HepG2 (cell line): ENCODE data around the gene ARHGAP19. TPM values are rescaled to one million over a fixed set of nuclear protein-coding genes. Genes with fewer than 3 reads are reported as not detected.

Experiments used
- FOXP1 ChIP-seq, 2 experiments: fragments of 450-650 bp in 1 of 2; IDR thresholded peaks; 2 replicates each; pipeline ENCODE4 v1.6.1; 2017 to 2018; ENCODE audit warnings: antibody characterized with exemption in 1 of 2
- GLMP ChIP-seq: sonication (generic); formaldehyde crosslinking; IDR thresholded peaks from 2 replicates; pipeline ENCODE4 v1.9.0; 2021; ENCODE audit warnings: missing genetic modification reagents, mild to moderate bottlenecking, borderline replicate concordance
- HNRNPK ChIP-seq: fragments of 200-400 bp; formaldehyde crosslinking; IDR thresholded peaks from 2 replicates; pipeline ENCODE4 v1.6.1; 2018; ENCODE audit warnings: low read length, low read depth, moderate library complexity, mild to moderate bottlenecking; ENCODE audit not compliant: poor library complexity, severe bottlenecking
- MBNL3 ChIP-seq: fragments of 250-450 bp; sonication (Bioruptor Pico); conservative IDR thresholded peaks from 2 replicates; pipeline ENCODE4 v1.8.0; 2022; ENCODE audit warnings: mild to moderate bottlenecking, inconsistent platforms
- ONECUT2 ChIP-seq: sonication (generic); formaldehyde crosslinking; IDR thresholded peaks from 2 replicates; pipeline ENCODE4 v1.4.0; 2020; ENCODE audit warnings: missing genetic modification reagents
- RCOR2 ChIP-seq: IDR thresholded peaks from 2 replicates; pipeline ENCODE4 v1.6.1; 2016; ENCODE audit warnings: missing biosample characterization, missing genetic modification reagents
- SNAPC5 ChIP-seq: sonication (generic); formaldehyde crosslinking; IDR thresholded peaks from 2 replicates; pipeline ENCODE4 v1.8.1; 2023; ENCODE audit warnings: mild to moderate bottlenecking, missing genetic modification reagents, borderline replicate concordance
- TCF7L2 ChIP-seq: IDR thresholded peaks from 2 replicates; pipeline ENCODE4 v1.6.1; 2011; ENCODE audit warnings: mild to moderate bottlenecking, low read depth, low read length, moderate library complexity
- ZFY ChIP-seq: sonication (generic); formaldehyde crosslinking; IDR thresholded peaks from 2 replicates; pipeline ENCODE4 v1.4.0; 2020; ENCODE audit warnings: missing genetic modification reagents
- ZNF354B ChIP-seq: sonication (generic); formaldehyde crosslinking; IDR thresholded peaks from 2 replicates; pipeline ENCODE4 v1.8.0; 2022; ENCODE audit warnings: mild to moderate bottlenecking, missing genetic modification reagents
- ZNF510 ChIP-seq: sonication (generic); formaldehyde crosslinking; IDR thresholded peaks from 2 replicates; pipeline ENCODE4 v1.4.0; 2020; ENCODE audit warnings: low read depth, mild to moderate bottlenecking, missing genetic modification reagents
- ZNF749 ChIP-seq: sonication (generic); formaldehyde crosslinking; IDR thresholded peaks from 2 replicates; pipeline ENCODE4 v1.8.0; 2022; ENCODE audit warnings: mild to moderate bottlenecking, missing genetic modification reagents, moderate library complexity, borderline replicate concordance
- ZNF75D ChIP-seq: sonication (generic); formaldehyde crosslinking; IDR thresholded peaks from 2 replicates; pipeline ENCODE4 v1.8.1; 2023; ENCODE audit warnings: missing genetic modification reagents, mild to moderate bottlenecking, borderline replicate concordance
- polyA plus RNA-seq, 8 experiments: library from polyadenylated mRNA; depleted of rRNA in 3 of 8; stranded (reverse) in 7 of 8; unstranded in 1 of 8; fragments of >200 nt; fragmentation: Illumina TruSeq in 4 of 8; extraction: Trizol in 4 of 8; gene quantifications; 2 replicates each; pipeline versions ENCODE4 v1.2.1 to v1.2.3, GENCODE V29; 2011 to 2016; ENCODE audit warnings: low read depth in 4 of 8, missing spikeins in 1 of 8, mixed read lengths in 1 of 8; ENCODE audit not compliant: insufficient read depth in 1 of 8
- total RNA-seq, 5 experiments: library from RNA; depleted of rRNA; stranded (reverse); fragments of >200 nt; fragmentation: Illumina TruSeq; extraction: Trizol; gene quantifications; 2 replicates each; pipeline ENCODE4 v1.2.3, GENCODE V29; 2016; ENCODE audit warnings: low read depth in 1 of 5
- TF ChIP-seq, protein P1 (sequence below): sonication (generic); formaldehyde crosslinking; IDR thresholded peaks from 2 replicates; pipeline ENCODE4 v1.4.0; 2020; ENCODE audit warnings: mild to moderate bottlenecking, missing genetic modification reagents
- TF ChIP-seq, protein P2 (sequence below): sonication (generic); formaldehyde crosslinking; IDR thresholded peaks from 2 replicates; pipeline ENCODE4 v1.9.0; 2021; ENCODE audit warnings: missing genetic modification reagents, borderline replicate concordance
- TF ChIP-seq, protein P3 (sequence below): sonication (generic); formaldehyde crosslinking; IDR thresholded peaks from 2 replicates; pipeline ENCODE4 v1.5.0; 2020; ENCODE audit warnings: missing genetic modification reagents, mild to moderate bottlenecking, borderline replicate concordance

The ARHGAP19 gene
- total and polyA plus RNA-seq, 2 of the 13 experiments (the other 11 are each of a cell fraction or from before 2014, with no cell fraction given), result 7.6 to 10.0 TPM

DNA sequence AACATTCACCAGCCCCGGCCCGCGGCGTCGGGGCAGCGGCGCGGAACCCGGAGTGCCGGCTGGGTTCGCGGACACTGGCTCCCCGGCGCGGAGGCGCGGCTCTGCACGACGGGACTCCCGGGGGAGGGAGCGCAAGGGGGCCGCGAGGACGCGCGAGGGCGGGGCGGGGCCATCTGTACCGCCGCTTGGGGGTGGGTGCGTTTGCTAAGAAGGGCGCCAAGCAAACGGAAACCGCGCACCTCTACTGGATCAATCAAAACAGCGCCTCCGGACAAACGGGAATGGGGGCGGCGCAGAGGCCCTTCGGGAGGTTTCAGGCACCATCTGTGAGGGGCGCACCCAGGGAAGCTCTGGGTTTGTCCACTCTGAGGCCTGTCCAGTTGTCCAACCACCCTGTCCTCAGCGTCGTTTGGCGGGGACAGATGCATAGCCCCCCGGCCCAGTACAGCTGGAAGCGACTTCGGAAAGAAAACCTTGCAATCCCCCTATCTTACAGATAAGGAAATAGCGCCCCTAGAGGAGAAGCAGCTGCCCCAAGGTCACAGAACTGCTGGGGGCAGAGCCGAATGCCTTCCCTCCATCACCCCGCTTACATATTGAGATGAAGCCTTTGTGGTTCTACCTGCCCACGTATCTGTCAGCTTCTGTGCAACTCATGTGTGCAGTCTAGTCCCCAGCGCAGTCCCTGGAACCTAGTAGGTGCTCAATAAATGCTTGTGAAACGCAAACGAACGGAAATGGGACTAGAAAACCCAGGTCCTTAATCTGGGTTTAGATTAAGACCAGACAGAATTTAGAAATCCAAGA, 96.0 kb downstream of the ARHGAP19 start (continued):
- TF ChIP-seq, protein P1, sequence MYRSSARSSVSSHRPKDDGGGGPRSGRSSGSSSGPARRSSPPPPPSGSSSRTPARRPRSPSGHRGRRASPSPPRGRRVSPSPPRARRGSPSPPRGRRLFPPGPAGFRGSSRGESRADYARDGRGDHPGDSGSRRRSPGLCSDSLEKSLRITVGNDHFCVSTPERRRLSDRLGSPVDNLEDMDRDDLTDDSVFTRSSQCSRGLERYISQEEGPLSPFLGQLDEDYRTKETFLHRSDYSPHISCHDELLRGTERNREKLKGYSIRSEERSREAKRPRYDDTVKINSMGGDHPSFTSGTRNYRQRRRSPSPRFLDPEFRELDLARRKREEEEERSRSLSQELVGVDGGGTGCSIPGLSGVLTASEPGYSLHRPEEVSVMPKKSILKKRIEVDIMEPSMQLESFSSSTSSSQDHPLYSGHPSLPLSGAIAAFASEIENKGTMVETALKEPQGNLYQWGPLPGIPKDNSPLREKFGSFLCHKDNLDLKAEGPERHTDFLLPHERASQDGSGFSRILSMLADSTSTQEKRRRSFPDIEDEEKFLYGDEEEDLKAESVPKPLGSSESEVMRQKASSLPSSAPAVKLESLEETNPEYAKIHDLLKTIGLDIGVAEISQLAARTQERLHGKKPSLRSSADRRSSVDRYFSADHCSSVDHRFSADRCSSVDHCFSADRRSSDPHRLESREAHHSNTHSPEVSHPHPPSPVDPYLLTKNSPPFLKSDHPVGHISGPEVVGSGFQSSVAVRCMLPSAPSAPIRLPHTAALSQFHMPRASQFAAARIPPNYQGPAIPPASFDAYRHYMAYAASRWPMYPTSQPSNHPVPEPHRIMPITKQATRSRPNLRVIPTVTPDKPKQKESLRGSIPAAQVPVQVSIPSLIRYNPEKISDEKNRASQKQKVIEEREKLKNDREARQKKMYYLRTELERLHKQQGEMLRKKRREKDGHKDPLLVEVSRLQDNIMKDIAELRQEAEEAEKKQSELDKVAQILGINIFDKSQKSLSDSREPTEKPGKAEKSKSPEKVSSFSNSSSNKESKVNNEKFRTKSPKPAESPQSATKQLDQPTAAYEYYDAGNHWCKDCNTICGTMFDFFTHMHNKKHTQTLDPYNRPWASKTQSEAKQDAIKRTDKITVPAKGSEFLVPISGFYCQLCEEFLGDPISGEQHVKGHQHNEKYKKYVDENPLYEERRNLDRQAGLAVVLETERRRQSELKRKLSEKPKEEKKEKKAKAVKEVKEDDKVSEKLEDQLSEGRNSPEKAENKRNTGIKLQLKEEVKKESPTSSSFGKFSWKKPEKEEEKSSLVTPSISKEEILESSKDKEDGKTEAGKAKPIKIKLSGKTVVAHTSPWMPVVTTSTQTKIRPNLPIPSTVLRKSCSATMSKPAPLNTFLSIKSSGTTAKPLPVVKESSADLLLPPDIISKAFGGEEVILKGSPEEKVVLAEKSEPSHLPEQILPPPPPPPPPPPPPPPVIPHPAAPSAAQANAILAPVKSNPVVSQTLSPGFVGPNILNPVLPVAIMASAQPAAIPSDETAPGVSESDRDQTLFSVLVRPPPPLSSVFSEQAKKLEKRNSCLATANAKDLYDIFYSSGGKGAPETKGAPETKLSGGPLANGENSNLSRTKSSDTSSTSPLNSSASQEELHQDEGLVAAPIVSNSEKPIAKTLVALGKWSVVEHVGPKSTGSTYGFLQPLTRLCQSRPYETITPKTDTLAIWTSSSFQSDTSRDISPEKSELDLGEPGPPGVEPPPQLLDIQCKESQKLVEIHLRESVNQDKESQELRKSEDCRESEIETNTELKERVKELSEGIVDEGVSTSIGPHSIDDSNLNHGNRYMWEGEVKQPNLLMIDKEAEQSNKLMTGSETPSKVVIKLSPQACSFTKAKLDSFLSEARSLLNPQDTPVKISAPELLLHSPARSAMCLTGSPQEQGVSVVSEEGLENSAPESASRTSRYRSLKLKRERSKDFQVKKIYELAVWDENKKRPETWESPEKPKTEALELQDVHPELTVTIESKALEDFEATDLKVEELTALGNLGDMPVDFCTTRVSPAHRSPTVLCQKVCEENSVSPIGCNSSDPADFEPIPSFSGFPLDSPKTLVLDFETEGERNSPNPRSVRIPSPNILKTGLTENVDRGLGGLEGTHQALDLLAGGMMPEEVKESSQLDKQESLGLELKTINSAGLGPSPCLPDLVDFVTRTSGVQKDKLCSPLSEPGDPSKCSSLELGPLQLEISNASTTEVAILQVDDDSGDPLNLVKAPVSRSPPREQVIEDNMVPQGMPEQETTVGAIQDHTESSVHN (CRISPR knock-in tag), result 0 out of 2 replicates have a peak, but pooled peaks have one; percentile 33
- TF ChIP-seq MBNL3, result no peak
- no peak for TF ChIP-seq TCF7L2
- TF ChIP-seq ZNF749 (CRISPR knock-in tag), result no peak
- no peak for TF ChIP-seq SNAPC5 (CRISPR knock-in tag)
- no peak for TF ChIP-seq RCOR2
- no peak for TF ChIP-seq ZNF510 (CRISPR knock-in tag)
- 0 out of 2 replicates have a peak, but pooled peaks have one; percentile 27 for TF ChIP-seq ZFY (CRISPR knock-in tag)
- no peak for TF ChIP-seq HNRNPK
- TF ChIP-seq, protein P2, sequence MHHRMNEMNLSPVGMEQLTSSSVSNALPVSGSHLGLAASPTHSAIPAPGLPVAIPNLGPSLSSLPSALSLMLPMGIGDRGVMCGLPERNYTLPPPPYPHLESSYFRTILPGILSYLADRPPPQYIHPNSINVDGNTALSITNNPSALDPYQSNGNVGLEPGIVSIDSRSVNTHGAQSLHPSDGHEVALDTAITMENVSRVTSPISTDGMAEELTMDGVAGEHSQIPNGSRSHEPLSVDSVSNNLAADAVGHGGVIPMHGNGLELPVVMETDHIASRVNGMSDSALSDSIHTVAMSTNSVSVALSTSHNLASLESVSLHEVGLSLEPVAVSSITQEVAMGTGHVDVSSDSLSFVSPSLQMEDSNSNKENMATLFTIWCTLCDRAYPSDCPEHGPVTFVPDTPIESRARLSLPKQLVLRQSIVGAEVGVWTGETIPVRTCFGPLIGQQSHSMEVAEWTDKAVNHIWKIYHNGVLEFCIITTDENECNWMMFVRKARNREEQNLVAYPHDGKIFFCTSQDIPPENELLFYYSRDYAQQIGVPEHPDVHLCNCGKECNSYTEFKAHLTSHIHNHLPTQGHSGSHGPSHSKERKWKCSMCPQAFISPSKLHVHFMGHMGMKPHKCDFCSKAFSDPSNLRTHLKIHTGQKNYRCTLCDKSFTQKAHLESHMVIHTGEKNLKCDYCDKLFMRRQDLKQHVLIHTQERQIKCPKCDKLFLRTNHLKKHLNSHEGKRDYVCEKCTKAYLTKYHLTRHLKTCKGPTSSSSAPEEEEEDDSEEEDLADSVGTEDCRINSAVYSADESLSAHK (CRISPR knock-in tag), result no peak
- TF ChIP-seq ZNF354B (CRISPR knock-in tag), result no peak
- no peak for TF ChIP-seq ONECUT2 (CRISPR knock-in tag)
- no peak for TF ChIP-seq GLMP (CRISPR knock-in tag)
- TF ChIP-seq, protein P3, sequence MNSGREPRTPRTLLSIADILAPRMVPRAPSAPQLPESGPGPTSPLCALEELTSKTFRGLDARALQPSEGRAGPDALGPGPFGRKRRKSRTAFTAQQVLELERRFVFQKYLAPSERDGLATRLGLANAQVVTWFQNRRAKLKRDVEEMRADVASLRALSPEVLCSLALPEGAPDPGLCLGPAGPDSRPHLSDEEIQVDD (CRISPR knock-in tag), result no peak
- TF ChIP-seq FOXP1 (IDR thresholded peaks at IDR 0.05), result no peak
- no peak for TF ChIP-seq FOXP1 (CRISPR knock-in tag; IDR thresholded peaks at IDR 0.05)
- TF ChIP-seq ZNF75D (CRISPR knock-in tag), result no peak
